ENCODE results near the gene CTAG2. TPM values are rescaled to one million over a fixed set of nuclear protein-coding genes. Genes with fewer than 3 reads are reported as not detected.

The CTAG2 gene
- total RNA-seq, 1 experiment from 2014 or later: not detected

GRCh38 chrX:154602226-154602625, 51.2 kb downstream of the CTAG2 start:
- Mint-ChIP-seq H3K9me3 (peaks cover 9% of the 10 kb centered on the region), H3K36me3 (peaks cover 8% of the 10 kb centered on the region)
- CTCF ChIA-PET: no interaction called here

More at GRCh38 chrX:154602226-154602625, 51.2 kb downstream of the CTAG2 start:
- H3K27ac Mint-ChIP-seq: no peak overlapping the region
- peaks cover 1% of the 10 kb centered on the region for H3K27me3 Mint-ChIP-seq (ENCODE audit: low read depth)
- no peak overlapping the region for H3K4me3 Mint-ChIP-seq
- no peak for DNase-seq (ENCODE audit: low spot score)
- ATAC-seq: no peak
- H3K4me1 Mint-ChIP-seq: peaks cover 6% of the 10 kb centered on the region
- no peak for TF ChIP-seq ATF2 (CRISPR knock-in tag; IDR thresholded peaks at IDR 0.05; ENCODE audit: borderline replicate concordance, low read depth)
- no peak for TF ChIP-seq HMGA2 (CRISPR knock-in tag; IDR thresholded peaks at IDR 0.05)
- no peak for TF ChIP-seq USF2 (CRISPR knock-in tag; IDR thresholded peaks at IDR 0.05)
- TF ChIP-seq OVOL2 (CRISPR knock-in tag; IDR thresholded peaks at IDR 0.05; ENCODE audit: borderline replicate concordance): no peak
- TF ChIP-seq FOXK1 (CRISPR knock-in tag; IDR thresholded peaks at IDR 0.05): no peak
- TF ChIP-seq MXD4 (CRISPR knock-in tag; IDR thresholded peaks at IDR 0.05; ENCODE audit: borderline replicate concordance): no peak
- TF ChIP-seq NR3C1 (CRISPR knock-in tag; conservative IDR thresholded peaks at IDR 0.05; ENCODE audit: low read depth): no peak
- TF ChIP-seq MLX (CRISPR knock-in tag; IDR thresholded peaks at IDR 0.05): no peak
- no peak for TF ChIP-seq FOXP4 (CRISPR knock-in tag; IDR thresholded peaks at IDR 0.05)
- TF ChIP-seq CDX4 (CRISPR knock-in tag; IDR thresholded peaks at IDR 0.05; ENCODE audit: borderline replicate concordance): no peak
- TF ChIP-seq ATF1 (CRISPR knock-in tag; IDR thresholded peaks at IDR 0.05): no peak
- TF ChIP-seq HMGXB4 (CRISPR knock-in tag; IDR thresholded peaks at IDR 0.05): no peak
- TF ChIP-seq ZNF423 (CRISPR knock-in tag; IDR thresholded peaks at IDR 0.05): no peak
- TF ChIP-seq MAX (CRISPR knock-in tag; IDR thresholded peaks at IDR 0.05): no peak
- TF ChIP-seq PRDM15 (CRISPR knock-in tag; IDR thresholded peaks at IDR 0.05): no peak
- no peak for TF ChIP-seq NR1H2 (CRISPR knock-in tag; IDR thresholded peaks at IDR 0.05)
- no peak for TF ChIP-seq TEAD1 (CRISPR knock-in tag; IDR thresholded peaks at IDR 0.05)
- TF ChIP-seq ATF6 (CRISPR knock-in tag; IDR thresholded peaks at IDR 0.05): no peak
- POLR2A ChIA-PET: no interaction called here
